PC-3 (cell line): ENCODE data around the gene PID1. TPM values are rescaled to one million over a fixed set of nuclear protein-coding genes. Genes with fewer than 3 reads are reported as not detected.

Experiments
- ATAC-seq: fragments of 200-7000 bp; cut with Tn5 transposase; 2 replicates; pipeline ENCODE4 v1.9.1; 2020; ENCODE audit warnings: mild to moderate bottlenecking, moderate library complexity
- BruUV-seq: library from RNA; stranded (reverse); fragments of 400-500 nt; replicated peaks from 2 replicates; lab custom pipeline; 2021; lab: Mats Ljungman, UMichigan
- CTCF ChIA-PET: fragments of 300-600 bp; sonication (Branson Sonifier 250); formaldehyde crosslinking; loops from one replicate; lab custom pipeline; 2022; ENCODE audit warnings: antibody characterized with exemption; lab: Charles Lee
- POLR2A ChIA-PET: fragments of 300-600 bp; sonication (Branson Sonifier 250); formaldehyde crosslinking; loops from one replicate; lab custom pipeline; 2022; ENCODE audit warnings: antibody characterized with exemption; ENCODE audit not compliant: unreplicated experiment; lab: Charles Lee
- DNase-seq: peaks from one replicate; pipeline ENCODE4 v3.0.0-alpha.2; 2015
- H2AFZ ChIP-seq: fragments of 300-600 bp; sonication (generic); 2 replicates; pipeline ENCODE4 v1.6.0; 2016; ENCODE audit warnings: antibody characterized with exemption, low read length
- H3F3A ChIP-seq: fragments of 300-600 bp; sonication (generic); one replicate; pipeline ENCODE4 v1.6.0; 2017; ENCODE audit warnings: antibody characterized with exemption, low read length, control low read depth, mild to moderate bottlenecking; ENCODE audit not compliant: unreplicated experiment
- H3K27ac ChIP-seq: fragments of 300-600 bp; sonication (generic); 2 replicates; pipeline ENCODE4 v1.5.1; 2016; ENCODE audit warnings: mild to moderate bottlenecking, low read length
- H3K27me3 ChIP-seq: fragments of 300-600 bp; sonication (generic); 2 replicates; pipeline ENCODE4 v1.6.1; 2016; ENCODE audit warnings: low read length, mixed read lengths
- H3K36me3 ChIP-seq: fragments of 300-600 bp; sonication (generic); 2 replicates; pipeline ENCODE4 v1.6.1; 2016; ENCODE audit warnings: low read depth, mixed run types, low read length, mixed read lengths
- H3K4me1 ChIP-seq: fragments of 300-600 bp; sonication (generic); 2 replicates; pipeline ENCODE4 v1.5.1; 2016; ENCODE audit warnings: low read length; ENCODE audit not compliant: insufficient read depth
- H3K4me2 ChIP-seq: fragments of 300-600 bp; sonication (generic); 2 replicates; pipeline ENCODE4 v1.6.0; 2016; ENCODE audit warnings: low read length
- H3K4me3 ChIP-seq: fragments of 300-600 bp; sonication (generic); 2 replicates; pipeline ENCODE4 v1.5.1; 2016; ENCODE audit warnings: mild to moderate bottlenecking, low read length, mixed read lengths
- H3K79me2 ChIP-seq: fragments of 300-600 bp; sonication (generic); 2 replicates; pipeline ENCODE4 v1.6.1; 2017; ENCODE audit warnings: low read length, mixed read lengths
- H3K9ac ChIP-seq: fragments of 300-600 bp; sonication (generic); 2 replicates; pipeline ENCODE4 v1.6.0; 2016; ENCODE audit warnings: mild to moderate bottlenecking, low read length
- H3K9me2 ChIP-seq: fragments of 300-600 bp; sonication (generic); replicated peaks from 2 replicates; pipeline ENCODE4 v1.6.1; 2016; ENCODE audit warnings: mixed run types, low read length, mixed read lengths
- H3K9me3 ChIP-seq: fragments of 300-600 bp; sonication (generic); 2 replicates; pipeline ENCODE4 v1.6.1; 2016; ENCODE audit warnings: low read length, mixed read lengths
- H4K20me1 ChIP-seq: fragments of 300-600 bp; sonication (generic); 2 replicates; pipeline ENCODE4 v1.6.1; 2016; ENCODE audit warnings: low read length, mixed read lengths
- CTCF ChIP-seq: fragments of 300-600 bp; sonication (generic); conservative IDR thresholded peaks from 2 replicates; pipeline ENCODE4 v1.5.1; 2017; ENCODE audit warnings: antibody characterized with exemption, low read depth, mild to moderate bottlenecking, low read length
- EZH2 ChIP-seq: fragments of 300-600 bp; sonication (generic); IDR thresholded peaks from one replicate; pipeline ENCODE4 v1.6.1; 2017; ENCODE audit warnings: antibody characterized with exemption, mild to moderate bottlenecking, low read length; ENCODE audit not compliant: unreplicated experiment
- EZH2phosphoT487 ChIP-seq: fragments of 300-600 bp; sonication (generic); IDR thresholded peaks from 2 replicates; pipeline ENCODE4 v1.6.1; 2018; ENCODE audit warnings: mild to moderate bottlenecking, antibody characterized with exemption, low read length, borderline replicate concordance
- intact Hi-C: fragments of 100-400 bp; cut with micrococcal nuclease; formaldehyde crosslinking; loops from 2 replicates; pipeline ENCODE4 v1.9.0; 2023
- total RNA-seq: library from RNA; depleted of rRNA; stranded (reverse); fragments of >200 nt; gene quantifications from 2 replicates; pipeline ENCODE4 v1.2.3, GENCODE V29; 2014

Gene PID1
- total RNA-seq, 1 experiment from 2014 or later = 0.84 TPM

DNA sequence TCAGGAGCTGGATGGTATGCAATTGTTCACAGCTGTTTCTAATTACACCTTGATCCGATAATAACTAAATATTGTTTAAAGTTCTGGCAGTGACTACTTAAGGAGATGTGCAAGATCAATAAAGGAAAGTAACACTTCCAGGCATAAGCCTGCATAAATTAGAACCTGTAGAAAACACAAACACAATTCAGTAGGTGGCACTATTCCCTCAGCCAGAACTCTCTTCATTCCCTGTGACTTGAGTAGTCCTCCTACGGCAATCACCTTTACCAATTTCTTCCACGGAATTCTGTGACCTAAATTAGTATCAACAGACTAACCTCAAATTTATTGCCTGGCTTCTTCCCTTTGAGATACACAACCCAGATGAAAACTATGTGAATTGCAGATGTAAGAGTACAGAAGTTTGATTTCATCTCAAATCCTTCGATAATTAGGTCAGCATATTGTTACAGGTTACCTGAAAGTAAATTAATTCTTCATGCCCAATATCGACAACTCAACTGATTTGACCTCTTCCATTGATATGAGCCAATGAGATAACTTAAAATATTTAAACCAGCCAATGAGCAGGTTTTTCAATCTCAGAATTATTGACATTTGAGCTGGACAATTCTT lies 137.8 kb downstream of the PID1 start:
- H3K9me3 ChIP-seq = no peaks in the 10 kb centered on the region
- no peak overlapping the region for H3K4me3 ChIP-seq
- no peak overlapping the region for H3K27ac ChIP-seq
- H3K79me2 ChIP-seq = no peaks in the 10 kb centered on the region
- H3K4me1 ChIP-seq = no peaks in the 10 kb centered on the region
- CTCF ChIA-PET = interaction anchor here (0.7 kb wide), 1 partner anchor 139 kb away, joined by 3 read pairs; no protein-coding TSS in a partner anchor
- no peak overlapping the region for H2AFZ ChIP-seq
- H3K27me3 ChIP-seq = peaks cover 6% of the 10 kb centered on the region; the same call in 1 of the 2 replicates
- TF ChIP-seq EZH2phosphoT487 (no peak), EZH2 (no peak), CTCF (peak; percentile 84)
- H4K20me1 ChIP-seq = no peaks in the 10 kb centered on the region
- H3K9ac ChIP-seq = no peak overlapping the region
- H3K4me2 ChIP-seq = peak overlapping the region; percentile 19
- BruUV-seq = no TSS peak
- peak; percentile 75 for ATAC-seq
- POLR2A ChIA-PET = no interaction called here
- intact Hi-C loops = loop anchor here (1.0 to 5.0 kb wide), 5 partner anchors 140 to 584 kb away; no protein-coding TSS in a partner anchor
- peak; percentile 78 for DNase-seq
- no peaks in the 10 kb centered on the region for H3F3A ChIP-seq
- H3K9me2 ChIP-seq = no peaks in the 10 kb centered on the region
- no peaks in the 10 kb centered on the region for H3K36me3 ChIP-seq

- no peak for TF ChIP-seq EZH2
- Histone ChIP-seq H3K36me3 (no peaks in the 10 kb centered on the region), H2AFZ (no peak overlapping the region), H4K20me1 (no peaks in the 10 kb centered on the region), H3K4me2 (no peak overlapping the region), H3K79me2 (no peaks in the 10 kb centered on the region), H3K9ac (no peak overlapping the region), H3K9me3 (no peaks in the 10 kb centered on the region), H3K4me3 (no peak overlapping the region), H3K9me2 (no peaks in the 10 kb centered on the region), H3K4me1 (no peaks in the 10 kb centered on the region), H3K27me3 (peaks cover 8% of the 10 kb centered on the region; the same call in 1 of the 2 replicates), H3F3A (no peaks in the 10 kb centered on the region), H3K27ac (no peak overlapping the region)
- no peak for ATAC-seq
- ChIA-PET POLR2A (no interaction called here), CTCF (no interaction called here)
- DNase-seq = no peak
- no TSS peak for BruUV-seq
- intact Hi-C loops = loop anchor here (2.0 to 5.0 kb wide), 2 partner anchors 435 to 585 kb away; no protein-coding TSS in a partner anchor
These were observed 138.9 kb downstream of the PID1 start for GRCh38 chr2:229132236-229132635.

- Histone ChIP-seq H3F3A (no peaks in the 10 kb centered on the region), H3K4me1 (no peaks in the 10 kb centered on the region), H3K9me3 (no peaks in the 10 kb centered on the region), H3K27ac (no peak overlapping the region), H3K36me3 (no peaks in the 10 kb centered on the region), H3K4me2 (no peak overlapping the region), H2AFZ (no peak overlapping the region), H3K9ac (no peak overlapping the region), H3K27me3 (peaks cover 3% of the 10 kb centered on the region; the same call in 1 of the 2 replicates), H4K20me1 (no peaks in the 10 kb centered on the region), H3K79me2 (no peaks in the 10 kb centered on the region), H3K9me2 (no peaks in the 10 kb centered on the region), H3K4me3 (no peak overlapping the region)
- ChIA-PET CTCF (no interaction called here), POLR2A (no interaction called here)
- DNase-seq = no peak
- no TSS peak for BruUV-seq
- intact Hi-C loops = loop anchor here (5.0 kb wide), 1 partner anchor 433 kb away; no protein-coding TSS in a partner anchor
- TF ChIP-seq CTCF = no peak
- TF ChIP-seq EZH2 = no peak
- no peak for TF ChIP-seq EZH2phosphoT487
- no peak for ATAC-seq
These were observed 140.6 kb downstream of the PID1 start for GRCh38 chr2:229130522-229130921.
